BJ (cell line): ENCODE data around the gene DCLK1. TPM values are rescaled to one million over a fixed set of nuclear protein-coding genes. Genes with fewer than 3 reads are reported as not detected.

ENCODE experiments used
- CTCF ChIA-PET: fragments of 350-600 bp; formaldehyde crosslinking; extraction: SDS; loops from one replicate; lab custom pipeline; 2021; ENCODE audit warnings: antibody characterized with exemption, inconsistent platforms; lab: Yijun Ruan, JAX
- POLR2A ChIA-PET: fragments of 300-600 bp; sonication (Branson Sonifier 250); formaldehyde crosslinking; extraction: SDS; loops from one replicate; lab custom pipeline; 2021; ENCODE audit warnings: antibody characterized with exemption; lab: Charles Lee
- DNase-seq: peaks from one replicate; pipeline ENCODE4 v3.0.0-alpha.2; 2011; ENCODE audit warnings: low read depth
- H3K27me3 ChIP-seq: 2 replicates; pipeline ENCODE4 v1.6.0; 2011; ENCODE audit warnings: low read length; ENCODE audit not compliant: control insufficient read depth, insufficient read depth
- H3K36me3 ChIP-seq: 2 replicates; pipeline ENCODE4 v1.5.1; 2011; ENCODE audit warnings: low read length; ENCODE audit not compliant: control insufficient read depth, insufficient read depth
- H3K4me3 ChIP-seq: 2 replicates; pipeline ENCODE4 v1.5.1; 2011; ENCODE audit warnings: low read depth, mild to moderate bottlenecking, control low read depth, low read length
- polyA plus RNA-seq: library from polyadenylated mRNA; depleted of rRNA; stranded (reverse); fragments of >200 nt; gene quantifications from 2 replicates; pipeline ENCODE4 v1.2.3, GENCODE V29; 2011
- TF ChIP-seq, protein P1 (sequence below): IDR thresholded peaks from 2 replicates; pipeline ENCODE4 v1.5.1; 2011; ENCODE audit warnings: low read depth, mild to moderate bottlenecking, control low read depth, inconsistent platforms, low read length, moderate library complexity; ENCODE audit not compliant: insufficient read depth

Gene DCLK1
- polyA plus RNA-seq, 1 experiment = 1.1 TPM

DNA sequence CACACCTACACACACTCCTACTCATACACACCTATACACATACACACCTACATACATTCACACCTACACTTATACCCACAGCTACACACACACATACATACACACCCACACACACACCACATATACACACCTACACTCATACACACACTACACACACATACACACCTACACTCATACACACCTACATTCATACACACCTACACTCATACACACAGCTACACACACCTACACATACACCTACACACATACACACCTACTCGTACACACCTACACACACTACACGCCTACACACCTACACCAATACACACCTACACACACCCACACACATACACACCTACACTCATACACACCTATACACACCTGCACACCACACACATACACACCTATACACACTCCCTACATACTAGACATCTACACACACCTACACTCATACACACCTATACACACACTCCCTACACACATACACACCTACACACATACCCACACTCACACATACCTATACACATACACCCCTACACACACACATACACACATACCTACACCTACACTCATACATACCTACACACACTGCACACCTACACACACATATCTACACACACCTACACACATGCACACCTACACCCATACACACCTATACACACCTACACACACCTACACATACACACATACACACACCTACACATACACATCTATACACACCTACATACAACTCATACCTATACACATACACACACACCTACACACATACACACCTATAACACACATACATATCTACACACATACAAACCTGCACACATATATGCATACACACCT lies 369.5 kb downstream of the DCLK1 start:
- ChIA-PET CTCF (interaction anchor here (0.6 kb wide), 1 partner anchor 1850 kb away, joined by 4 read pairs; no protein-coding TSS in a partner anchor), POLR2A (no interaction called here)
- no peak for DNase-seq
- TF ChIP-seq, protein P1, sequence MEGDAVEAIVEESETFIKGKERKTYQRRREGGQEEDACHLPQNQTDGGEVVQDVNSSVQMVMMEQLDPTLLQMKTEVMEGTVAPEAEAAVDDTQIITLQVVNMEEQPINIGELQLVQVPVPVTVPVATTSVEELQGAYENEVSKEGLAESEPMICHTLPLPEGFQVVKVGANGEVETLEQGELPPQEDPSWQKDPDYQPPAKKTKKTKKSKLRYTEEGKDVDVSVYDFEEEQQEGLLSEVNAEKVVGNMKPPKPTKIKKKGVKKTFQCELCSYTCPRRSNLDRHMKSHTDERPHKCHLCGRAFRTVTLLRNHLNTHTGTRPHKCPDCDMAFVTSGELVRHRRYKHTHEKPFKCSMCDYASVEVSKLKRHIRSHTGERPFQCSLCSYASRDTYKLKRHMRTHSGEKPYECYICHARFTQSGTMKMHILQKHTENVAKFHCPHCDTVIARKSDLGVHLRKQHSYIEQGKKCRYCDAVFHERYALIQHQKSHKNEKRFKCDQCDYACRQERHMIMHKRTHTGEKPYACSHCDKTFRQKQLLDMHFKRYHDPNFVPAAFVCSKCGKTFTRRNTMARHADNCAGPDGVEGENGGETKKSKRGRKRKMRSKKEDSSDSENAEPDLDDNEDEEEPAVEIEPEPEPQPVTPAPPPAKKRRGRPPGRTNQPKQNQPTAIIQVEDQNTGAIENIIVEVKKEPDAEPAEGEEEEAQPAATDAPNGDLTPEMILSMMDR = no peak
- H3K27me3 ChIP-seq = no peaks in the 10 kb centered on the region
- H3K36me3 ChIP-seq = no peaks in the 10 kb centered on the region
- no peak overlapping the region for H3K4me3 ChIP-seq

DNA sequence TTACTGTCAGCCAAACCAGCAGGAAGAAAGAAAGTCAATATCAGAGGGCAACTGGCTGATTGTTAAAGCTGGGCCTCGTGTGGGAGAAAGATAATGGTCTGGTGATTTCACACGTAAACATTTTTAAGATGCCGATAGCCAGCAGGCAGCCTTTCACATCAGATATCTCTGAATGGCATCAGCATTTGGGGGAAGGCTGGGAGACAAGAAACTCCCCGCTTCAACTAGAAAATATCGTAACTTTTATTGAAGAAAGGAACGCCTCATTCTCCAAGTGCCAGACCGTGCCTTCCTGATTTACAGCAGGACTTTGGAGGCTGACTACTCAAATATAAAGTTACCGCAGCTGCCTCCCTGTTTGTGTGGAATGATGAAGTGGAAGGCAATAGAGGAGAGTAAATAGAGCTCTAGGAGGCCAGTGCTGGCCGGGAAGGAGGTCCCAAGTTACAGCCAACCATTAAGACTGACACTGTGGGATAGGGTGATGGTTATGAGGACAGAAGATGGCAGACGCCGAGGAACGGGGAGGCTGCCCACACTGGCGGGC lies 370.4 kb downstream of the DCLK1 start:
- H3K27me3 ChIP-seq = no peaks in the 10 kb centered on the region
- no peak for DNase-seq
- ChIA-PET CTCF (no interaction called here), POLR2A (no interaction called here)
- no peak overlapping the region for H3K4me3 ChIP-seq
- TF ChIP-seq, protein P1 = no peak
- H3K36me3 ChIP-seq = no peaks in the 10 kb centered on the region

DNA sequence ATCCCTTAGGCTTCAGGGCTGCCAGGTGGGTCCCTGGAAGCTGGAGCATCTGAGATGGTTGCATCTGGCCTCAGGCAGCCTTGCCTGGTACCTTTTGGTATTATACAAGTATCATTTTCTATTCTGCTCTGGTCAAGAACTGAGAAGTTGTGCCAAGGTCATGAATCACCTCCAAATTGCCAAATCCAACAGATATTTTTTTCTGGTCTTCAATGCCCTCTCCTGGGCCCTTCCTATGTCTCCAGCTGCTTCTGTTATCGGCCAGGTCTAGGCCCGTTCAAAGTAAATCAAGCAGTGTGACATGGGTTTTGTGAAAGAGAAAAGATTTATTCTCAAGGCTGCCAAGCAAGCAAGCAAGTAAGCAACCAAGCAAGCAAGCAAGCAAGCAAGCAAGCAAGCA lies 383.6 kb downstream of the DCLK1 start:
- no peak overlapping the region for H3K4me3 ChIP-seq
- POLR2A ChIA-PET = no interaction called here
- CTCF ChIA-PET = interaction anchor here (1.3 kb wide), 1 partner anchor 42 kb away, joined by 3 read pairs; no protein-coding TSS in a partner anchor
- TF ChIP-seq, protein P1 = no peak
- no peaks in the 10 kb centered on the region for H3K27me3 ChIP-seq
- DNase-seq = no peak
- H3K36me3 ChIP-seq = no peaks in the 10 kb centered on the region

DNA sequence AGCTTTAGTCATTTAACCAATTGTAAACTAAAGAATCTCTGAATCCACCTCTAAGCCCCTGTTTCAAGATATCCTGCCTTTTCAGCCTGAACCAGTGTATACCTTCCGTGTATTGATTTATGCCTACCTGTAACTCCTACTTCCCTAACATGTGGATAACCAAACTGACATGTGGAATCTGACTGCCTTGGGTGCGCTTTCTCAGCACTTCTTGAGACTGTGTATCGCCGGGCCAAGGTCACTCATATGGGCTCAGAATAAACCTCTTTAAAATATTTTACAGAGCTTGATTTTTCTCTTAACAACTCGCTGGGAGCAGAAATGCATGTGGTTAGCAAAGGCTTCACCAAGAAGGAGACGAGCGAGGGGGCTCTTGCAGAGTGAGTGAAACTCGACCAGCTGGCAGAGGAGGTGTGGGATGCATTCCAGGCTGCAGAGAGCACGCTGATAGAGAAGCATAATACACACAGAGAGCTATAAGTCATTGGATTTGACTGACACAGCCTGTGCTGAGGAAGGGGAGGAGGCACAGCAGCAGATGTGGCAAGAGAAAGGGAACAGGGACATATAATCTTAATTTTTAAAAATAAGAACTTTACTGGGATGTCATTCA lies 386.5 kb downstream of the DCLK1 start:
- TF ChIP-seq, protein P1 = no peak
- DNase-seq = no peak

DNA sequence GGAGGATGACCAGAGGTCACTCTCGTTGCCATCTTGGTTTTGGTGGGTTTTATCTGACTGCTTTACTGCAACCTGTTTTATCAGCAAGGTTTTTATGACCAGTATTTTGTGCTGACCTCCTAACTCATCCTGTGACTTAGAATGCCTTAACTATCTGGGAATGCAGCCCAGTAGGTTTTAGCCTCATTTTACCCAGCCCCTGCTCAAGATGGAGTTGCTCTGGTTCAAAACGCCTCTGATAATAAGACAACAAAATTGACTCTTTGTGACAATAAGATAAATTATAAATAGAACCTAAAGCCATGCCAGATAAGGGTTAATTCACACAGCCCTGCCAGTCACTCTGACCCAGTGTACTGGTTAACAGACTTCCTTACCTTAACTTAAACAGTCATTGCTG lies 387.0 kb downstream of the DCLK1 start:
- Histone ChIP-seq H3K4me3 (no peak overlapping the region), H3K27me3 (no peaks in the 10 kb centered on the region), H3K36me3 (no peaks in the 10 kb centered on the region)
- no peak for DNase-seq
- POLR2A ChIA-PET = interaction anchor here (1.1 kb wide), 1 partner anchor 34 kb away, joined by 3 read pairs; no protein-coding TSS in a partner anchor
- CTCF ChIA-PET = interaction anchor here (0.8 kb wide), 1 partner anchor 45 kb away, joined by 3 read pairs; no protein-coding TSS in a partner anchor
- TF ChIP-seq, protein P1 = no peak

More for the DNA sequence above, 386.5 kb downstream of the DCLK1 start:
- no peaks in the 10 kb centered on the region for H3K27me3 ChIP-seq
- ChIA-PET POLR2A (interaction anchor here (1.1 kb wide), 1 partner anchor 35 kb away, joined by 3 read pairs; no protein-coding TSS in a partner anchor), CTCF (interaction anchor here (0.8 kb wide), 1 partner anchor 45 kb away, joined by 3 read pairs; no protein-coding TSS in a partner anchor)
- no peak overlapping the region for H3K4me3 ChIP-seq
- no peaks in the 10 kb centered on the region for H3K36me3 ChIP-seq
